ENCODE results near the gene EGFL6.

DNA sequence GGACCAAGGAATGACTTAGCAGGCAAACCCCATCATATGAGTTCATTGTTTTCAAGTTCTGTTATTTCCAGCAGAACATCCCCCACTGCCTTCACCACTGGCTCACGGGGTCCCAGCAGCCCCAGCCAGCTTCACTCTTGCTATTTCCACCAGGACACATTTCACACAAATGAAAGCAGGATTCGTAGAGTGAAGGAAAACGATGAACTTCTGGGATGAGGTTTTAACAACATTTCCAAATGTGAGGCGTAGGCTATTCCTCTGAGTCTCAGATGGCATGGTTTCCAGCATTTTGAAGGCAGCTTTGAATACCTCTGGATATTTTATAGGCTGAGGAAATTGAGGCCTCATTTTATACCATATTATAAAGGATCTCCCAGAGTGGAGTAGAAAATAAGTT, 32.9 kb upstream of the EGFL6 start:
- TF ChIP-seq, protein P1, sequence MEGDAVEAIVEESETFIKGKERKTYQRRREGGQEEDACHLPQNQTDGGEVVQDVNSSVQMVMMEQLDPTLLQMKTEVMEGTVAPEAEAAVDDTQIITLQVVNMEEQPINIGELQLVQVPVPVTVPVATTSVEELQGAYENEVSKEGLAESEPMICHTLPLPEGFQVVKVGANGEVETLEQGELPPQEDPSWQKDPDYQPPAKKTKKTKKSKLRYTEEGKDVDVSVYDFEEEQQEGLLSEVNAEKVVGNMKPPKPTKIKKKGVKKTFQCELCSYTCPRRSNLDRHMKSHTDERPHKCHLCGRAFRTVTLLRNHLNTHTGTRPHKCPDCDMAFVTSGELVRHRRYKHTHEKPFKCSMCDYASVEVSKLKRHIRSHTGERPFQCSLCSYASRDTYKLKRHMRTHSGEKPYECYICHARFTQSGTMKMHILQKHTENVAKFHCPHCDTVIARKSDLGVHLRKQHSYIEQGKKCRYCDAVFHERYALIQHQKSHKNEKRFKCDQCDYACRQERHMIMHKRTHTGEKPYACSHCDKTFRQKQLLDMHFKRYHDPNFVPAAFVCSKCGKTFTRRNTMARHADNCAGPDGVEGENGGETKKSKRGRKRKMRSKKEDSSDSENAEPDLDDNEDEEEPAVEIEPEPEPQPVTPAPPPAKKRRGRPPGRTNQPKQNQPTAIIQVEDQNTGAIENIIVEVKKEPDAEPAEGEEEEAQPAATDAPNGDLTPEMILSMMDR (IDR thresholded peaks at IDR 0.05; ENCODE audit: low read depth, low read length, poor library complexity, severe bottlenecking) = no peak
- TF ChIP-seq EZH2phosphoT487 (IDR thresholded peaks at IDR 0.05; ENCODE audit: borderline replicate concordance, low read length) = no peak

Data from DOHH2 (cell line).